Effector memory CD8-positive, alpha-beta T cell (primary cell): ENCODE results near the gene PRIM1.
"Not testable (repeated sequence)": the region's sequence is repeated elsewhere in the genome, so short reads cannot be mapped to it uniquely, and the experiment has no call there.

Source experiments
- ATAC-seq: fragments of 150-1000 bp; cut with Tn5 transposase; replicated peaks from 2 replicates; pipeline ENCODE4 v1.10.0; 2021; ENCODE audit warnings: mild to moderate bottlenecking, moderate library complexity
- DNase-seq, 3 experiments: peaks; one replicate each; pipeline ENCODE4 v3.0.0; 2021
- H3K27ac Mint-ChIP-seq, 2 donors: one replicate each; pipeline ENCODE4 v1.8.0; 2022; ENCODE audit warnings: mild to moderate bottlenecking in 2 of 2, mixed read lengths in 2 of 2, moderate library complexity in 2 of 2
- H3K27me3 Mint-ChIP-seq, 2 donors: one replicate each; pipeline ENCODE4 v1.8.0; 2022; ENCODE audit warnings: mixed read lengths in 2 of 2
- H3K36me3 Mint-ChIP-seq: one replicate; pipeline ENCODE4 v1.8.0; 2022; ENCODE audit warnings: mild to moderate bottlenecking, moderate library complexity, mixed read lengths; ENCODE audit not compliant: insufficient read depth
- H3K4me1 Mint-ChIP-seq, 2 donors: one replicate each; pipeline ENCODE4 v1.8.0; 2022; ENCODE audit warnings: low read depth in 2 of 2, mixed read lengths in 2 of 2
- H3K4me3 Mint-ChIP-seq, 2 donors: one replicate each; pipeline ENCODE4 v1.8.0; 2022; ENCODE audit warnings: mild to moderate bottlenecking in 2 of 2, mixed read lengths in 2 of 2, moderate library complexity in 2 of 2
- H3K9me3 Mint-ChIP-seq, 2 donors: one replicate each; pipeline ENCODE4 v1.8.0; 2022; ENCODE audit warnings: mixed read lengths in 2 of 2
- total RNA-seq, 9 experiments: gene quantifications; one replicate each; lab custom pipeline; 2026; lab: John Stamatoyannopoulos, UW

PRIM1 gene
- total RNA-seq = 8.9 to 29.5 (median 16.4) reads per million in 9 experiments

DNA sequence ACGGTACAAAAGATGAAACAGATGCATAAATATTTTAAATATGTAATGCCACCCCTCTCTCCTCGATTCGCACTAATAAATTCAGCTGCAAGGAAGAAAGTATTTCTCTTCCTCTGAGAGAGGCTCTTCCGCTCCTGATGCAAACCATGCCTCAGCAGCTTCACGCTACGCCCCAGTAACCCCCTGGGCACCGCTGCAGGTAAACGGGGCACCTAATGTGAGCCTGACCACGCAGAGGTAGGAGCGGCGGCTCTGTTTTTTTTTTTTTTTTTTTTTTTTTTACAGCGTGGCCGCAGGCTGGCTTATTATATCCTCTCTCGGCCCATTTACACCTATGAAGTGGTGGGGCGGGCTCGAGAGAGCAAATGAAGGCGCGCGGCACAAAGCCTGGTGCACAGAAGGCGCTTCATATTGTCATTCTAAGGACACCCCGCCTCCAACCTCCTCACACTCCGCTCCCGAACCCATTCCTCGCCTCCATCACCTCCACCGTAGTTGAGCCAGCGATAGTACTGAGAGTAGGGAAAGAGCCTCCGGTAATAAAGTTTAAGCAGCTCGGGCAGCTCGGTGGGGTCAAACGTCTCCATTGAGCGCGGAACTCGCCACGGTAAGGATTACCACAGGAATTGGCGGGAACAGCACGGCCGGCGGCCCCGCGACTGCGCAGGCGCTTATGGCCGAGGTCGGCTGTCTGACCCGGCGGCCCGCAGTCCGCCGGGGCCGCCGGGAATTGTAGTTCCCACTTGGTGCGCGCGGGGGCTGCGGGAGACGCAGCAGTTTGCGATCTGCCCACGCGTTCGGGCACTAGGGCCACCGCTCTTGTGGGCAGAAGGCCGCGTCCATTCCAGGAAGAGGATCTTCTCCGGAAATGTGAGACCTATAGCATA is at the start of gene PRIM1:
Gene PRIM1 (minus strand): TSS at position 612 of the 887 bp plus-strand sequence. CDS start 25 bp downstream, at position 587.
- peaks cover 21% of the 10 kb centered on the region for H3K36me3 Mint-ChIP-seq
- ATAC-seq (peak; percentile 85), DNase-seq (peak; percentile 76 to 77 (median 76))
- H3K27ac Mint-ChIP-seq = peak within 1 kb of the TSS; percentile 85 to 96
- peak within 1 kb of the TSS; percentile 92 to 95 for H3K4me3 Mint-ChIP-seq
- H3K4me1 Mint-ChIP-seq = peaks cover 9 to 23% of the 10 kb centered on the region in 2 donors
- no peaks in the 10 kb centered on the region for H3K27me3 Mint-ChIP-seq
- H3K9me3 Mint-ChIP-seq = no peaks in the 10 kb centered on the region

DNA sequence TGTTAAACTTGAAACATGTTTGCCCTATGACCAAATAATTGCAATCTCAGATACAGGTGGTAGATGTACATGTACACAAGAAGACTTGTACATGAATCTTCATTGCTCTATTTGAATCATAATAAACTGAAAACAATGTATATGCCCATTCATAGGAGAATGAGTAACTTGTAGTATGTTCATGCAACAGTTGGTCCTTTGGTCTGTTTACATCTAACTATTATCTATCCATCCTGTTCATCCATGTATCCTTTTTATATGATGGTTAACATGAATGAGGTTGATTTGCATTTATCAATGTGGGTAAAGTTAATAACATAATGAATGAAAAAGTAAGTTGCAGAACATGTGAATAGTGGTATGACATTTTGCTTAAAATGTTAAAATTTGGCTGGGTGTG is 48.1 kb upstream of the PRIM1 start:
- ATAC-seq (no peak), DNase-seq (no peak)
- H3K9me3 Mint-ChIP-seq = no peaks in the 10 kb centered on the region
- H3K27ac Mint-ChIP-seq = no peak overlapping the region
- H3K27me3 Mint-ChIP-seq = no peaks in the 10 kb centered on the region
- H3K4me3 Mint-ChIP-seq = no peak overlapping the region
- peaks cover 0 to under 1% of the 10 kb centered on the region in 2 donors for H3K4me1 Mint-ChIP-seq
- no peaks in the 10 kb centered on the region for H3K36me3 Mint-ChIP-seq

- DNase-seq, H3K27me3 Mint-ChIP-seq, H3K36me3 Mint-ChIP-seq, ATAC-seq, H3K4me1 Mint-ChIP-seq, H3K4me3 Mint-ChIP-seq, H3K9me3 Mint-ChIP-seq, H3K27ac Mint-ChIP-seq: not testable (repeated sequence)
These were observed 47.2 kb upstream of the PRIM1 start for GRCh38 chr12:56799345-56799744.

DNA sequence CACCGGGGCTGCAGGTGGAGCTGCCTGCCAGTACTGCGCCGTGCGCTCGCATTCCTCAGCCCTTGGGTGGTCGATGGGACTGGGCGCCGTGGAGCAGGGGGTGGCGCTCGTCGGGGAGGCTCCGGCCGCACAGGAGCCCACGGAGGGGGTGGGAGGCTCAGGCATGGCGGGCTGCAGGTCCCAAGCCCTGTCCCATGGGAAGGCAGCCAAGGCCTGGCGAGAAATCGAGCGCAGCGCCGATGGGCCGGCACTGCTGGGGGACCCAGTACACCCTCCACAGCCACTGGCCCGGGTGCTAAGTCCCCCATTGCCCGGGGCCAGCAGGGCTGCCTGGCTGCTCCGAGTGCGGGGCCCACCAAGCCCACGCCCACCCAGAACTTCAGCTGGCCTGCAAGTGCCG is 43.7 kb upstream of the PRIM1 start:
- H3K27ac Mint-ChIP-seq, H3K4me1 Mint-ChIP-seq, DNase-seq, H3K9me3 Mint-ChIP-seq, H3K36me3 Mint-ChIP-seq, H3K4me3 Mint-ChIP-seq, ATAC-seq, H3K27me3 Mint-ChIP-seq: not testable (repeated sequence)

- not testable (repeated sequence) for H3K27me3 Mint-ChIP-seq, H3K4me1 Mint-ChIP-seq, ATAC-seq, DNase-seq, H3K36me3 Mint-ChIP-seq, H3K9me3 Mint-ChIP-seq
- Mint-ChIP-seq H3K27ac (peak overlapping the region in 1 of 2 donors; percentile 84), H3K4me3 (peak overlapping the region; percentile 31 to 80)
These were observed 43.0 kb upstream of the PRIM1 start for GRCh38 chr12:56795046-56795562.

DNA sequence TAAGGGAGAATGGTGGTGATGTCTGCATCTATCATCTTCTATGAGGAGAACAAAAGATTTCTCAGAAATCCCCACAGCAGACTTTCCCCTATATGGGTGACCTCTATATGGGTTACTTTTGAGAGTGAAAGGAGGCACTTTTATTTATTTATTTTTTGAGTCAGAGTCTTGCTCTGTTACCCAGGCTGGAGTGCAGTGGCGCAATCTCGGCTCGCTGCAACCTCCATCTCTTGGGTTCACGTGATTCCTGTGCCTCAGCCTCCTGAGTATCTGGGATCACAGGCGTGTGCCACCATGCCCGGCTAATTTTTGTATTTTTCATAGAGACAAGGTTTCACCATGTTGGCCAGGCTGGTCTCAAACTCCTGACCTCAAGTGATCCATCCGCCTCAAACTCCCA is 41.0 kb upstream of the PRIM1 start:
- H3K4me1 Mint-ChIP-seq, H3K36me3 Mint-ChIP-seq: not testable (repeated sequence)

DNA sequence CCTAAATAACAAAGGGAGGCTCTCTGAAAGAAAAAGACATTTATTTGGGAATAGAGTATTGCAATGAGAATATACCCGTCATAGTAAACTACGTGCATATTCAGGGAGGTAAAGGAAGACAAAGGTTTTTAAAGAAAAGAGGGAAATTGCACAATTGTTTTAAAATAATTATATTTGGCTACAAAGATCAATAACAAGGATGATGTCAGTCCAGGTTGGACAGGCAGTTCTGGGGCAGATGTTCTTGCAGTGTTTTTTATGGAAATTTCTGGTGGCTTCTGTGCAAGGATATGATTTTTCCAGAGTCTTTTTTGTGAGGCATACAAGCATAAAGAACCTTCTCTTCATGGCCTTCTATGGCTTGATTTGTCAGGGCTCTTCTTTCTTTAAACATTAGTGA is 40.6 kb upstream of the PRIM1 start:
- Mint-ChIP-seq H3K36me3 (no peaks in the 10 kb centered on the region), H3K4me1 (peaks cover 0 to 4% of the 10 kb centered on the region in 2 donors), H3K9me3 (no peaks in the 10 kb centered on the region), H3K27me3 (peaks cover 0 to 8% of the 10 kb centered on the region in 2 donors), H3K4me3 (no peak overlapping the region), H3K27ac (no peak overlapping the region)
- ATAC-seq (no peak), DNase-seq (no peak)

More for the DNA sequence above, 41.0 kb upstream of the PRIM1 start:
- H3K9me3 Mint-ChIP-seq, H3K4me3 Mint-ChIP-seq, H3K27ac Mint-ChIP-seq, DNase-seq, H3K27me3 Mint-ChIP-seq, ATAC-seq: not testable (repeated sequence)

- H3K27me3 Mint-ChIP-seq, DNase-seq, H3K4me3 Mint-ChIP-seq, ATAC-seq, H3K4me1 Mint-ChIP-seq, H3K27ac Mint-ChIP-seq, H3K9me3 Mint-ChIP-seq, H3K36me3 Mint-ChIP-seq: not testable (repeated sequence)
These were observed 37.3 kb upstream of the PRIM1 start for GRCh38 chr12:56789429-56789828.

DNA sequence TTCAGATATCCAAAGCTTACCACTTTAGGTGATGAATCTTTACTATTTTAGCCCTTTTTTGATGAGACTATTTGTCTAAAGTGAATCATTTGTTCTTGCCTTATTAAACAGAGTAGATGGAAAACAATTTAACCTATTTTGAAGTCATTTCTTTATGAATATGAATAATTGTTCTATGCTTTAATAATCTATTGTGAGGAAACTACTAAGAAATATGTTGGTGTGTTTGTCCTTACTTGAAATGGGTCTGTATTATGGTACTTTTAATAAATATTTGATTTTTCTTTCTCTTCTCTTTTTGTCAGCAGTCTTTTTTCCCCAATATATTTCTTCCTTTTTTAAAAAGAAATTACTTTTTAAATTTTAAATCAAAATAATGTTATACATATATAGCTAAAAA is 35.4 kb upstream of the PRIM1 start:
- peaks cover 0 to 3% of the 10 kb centered on the region in 2 donors for H3K27me3 Mint-ChIP-seq

GRCh38 chr12:56785874-56786273 is 33.8 kb upstream of the PRIM1 start:
- H3K27ac Mint-ChIP-seq = no peak overlapping the region

More for the DNA sequence above, 35.4 kb upstream of the PRIM1 start:
- ATAC-seq (no peak), DNase-seq (no peak)
- Mint-ChIP-seq H3K36me3 (no peaks in the 10 kb centered on the region), H3K27ac (no peak overlapping the region), H3K4me3 (no peak overlapping the region), H3K4me1 (no peaks in the 10 kb centered on the region), H3K9me3 (no peaks in the 10 kb centered on the region)

DNA sequence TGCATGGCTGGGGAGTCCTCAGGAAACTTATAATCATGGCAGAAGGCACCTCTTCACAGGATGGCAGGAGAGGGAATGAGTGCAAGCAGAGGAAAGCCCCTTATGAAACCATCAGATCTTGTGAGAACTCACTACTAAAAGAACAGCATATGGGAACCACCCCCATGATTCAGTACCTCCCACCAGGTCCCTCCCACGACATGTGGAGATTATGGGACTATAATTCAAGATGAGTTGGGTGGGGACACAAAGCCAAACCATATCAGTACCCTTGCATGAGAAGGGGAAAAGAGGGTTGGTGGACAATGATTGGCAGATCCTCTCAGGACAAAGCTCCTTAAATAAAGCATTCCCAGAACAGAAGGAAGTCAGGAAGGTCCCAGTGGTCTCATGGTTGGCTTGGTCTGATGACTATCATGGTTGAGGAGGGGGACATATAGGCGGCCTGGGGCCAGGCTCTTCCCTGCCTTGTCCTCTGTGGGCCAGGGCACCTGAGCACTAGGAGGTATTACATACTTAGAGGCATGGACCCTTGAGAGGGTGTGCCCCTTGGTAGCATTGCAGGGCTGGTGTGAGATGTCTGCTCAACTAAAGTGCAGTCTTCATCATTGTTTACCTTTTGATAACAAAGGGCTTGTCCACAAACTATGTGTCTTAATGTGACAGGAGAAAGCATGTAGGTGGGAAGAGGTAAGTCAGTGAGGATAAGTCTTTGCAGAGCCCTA is 33.2 kb upstream of the PRIM1 start:
- ATAC-seq (no peak), DNase-seq (no peak)
- no peaks in the 10 kb centered on the region for H3K27me3 Mint-ChIP-seq
- no peak overlapping the region for H3K27ac Mint-ChIP-seq
- no peaks in the 10 kb centered on the region for H3K9me3 Mint-ChIP-seq
- no peak overlapping the region for H3K4me3 Mint-ChIP-seq
- H3K36me3 Mint-ChIP-seq = peaks cover 3% of the 10 kb centered on the region
- H3K4me1 Mint-ChIP-seq = no peaks in the 10 kb centered on the region

More at GRCh38 chr12:56785874-56786273, 33.8 kb upstream of the PRIM1 start:
- peaks cover 3% of the 10 kb centered on the region for H3K36me3 Mint-ChIP-seq
- ATAC-seq = no peak
- no peak for DNase-seq
- no peak overlapping the region for H3K4me3 Mint-ChIP-seq
- H3K27me3 Mint-ChIP-seq = no peaks in the 10 kb centered on the region
- no peaks in the 10 kb centered on the region for H3K4me1 Mint-ChIP-seq
- H3K9me3 Mint-ChIP-seq = no peaks in the 10 kb centered on the region

- H3K4me1 Mint-ChIP-seq = no peaks in the 10 kb centered on the region
- ATAC-seq = no peak
- no peaks in the 10 kb centered on the region for H3K9me3 Mint-ChIP-seq
These were observed 29.6 kb upstream of the PRIM1 start for GRCh38 chr12:56781726-56782125.

GRCh38 chr12:56778756-56779155 is 26.6 kb upstream of the PRIM1 start:
- no peaks in the 10 kb centered on the region for H3K4me1 Mint-ChIP-seq
- ATAC-seq = no peak
- peaks cover 3% of the 10 kb centered on the region for H3K36me3 Mint-ChIP-seq
- H3K27ac Mint-ChIP-seq = no peak overlapping the region
- no peaks in the 10 kb centered on the region for H3K27me3 Mint-ChIP-seq
- H3K9me3 Mint-ChIP-seq = no peaks in the 10 kb centered on the region
- no peak for DNase-seq
- no peak overlapping the region for H3K4me3 Mint-ChIP-seq

More at GRCh38 chr12:56781726-56782125, 29.6 kb upstream of the PRIM1 start:
- Mint-ChIP-seq H3K4me3 (no peak overlapping the region), H3K27ac (no peak overlapping the region), H3K27me3 (no peaks in the 10 kb centered on the region), H3K36me3 (peaks cover 3% of the 10 kb centered on the region)
- DNase-seq = no peak
